IMR-90 (cell line): Measurements from ENCODE around the gene FBN3. TPM values are rescaled to one million over a fixed set of nuclear protein-coding genes. Genes with fewer than 3 reads are reported as not detected.

Experiments
- ATAC-seq: fragments of 200-7000 bp; cut with Tn5 transposase; 2 replicates; pipeline ENCODE4 v1.9.1; 2020; ENCODE audit warnings: low read depth, mild to moderate bottlenecking, moderate library complexity
- BruUV-seq: library from RNA; stranded (reverse); fragments of 400-500 nt; replicated peaks from 2 replicates; lab custom pipeline; 2021; lab: Mats Ljungman, UMichigan
- CTCF ChIA-PET: fragments of 300-600 bp; formaldehyde crosslinking; extraction: SDS; loops from one replicate; lab custom pipeline; 2021; ENCODE audit warnings: antibody characterized with exemption; lab: Yijun Ruan, JAX
- POLR2A ChIA-PET: fragments of 300-600 bp; sonication (Branson Sonifier 250); formaldehyde crosslinking; loops from one replicate; lab custom pipeline; 2022; ENCODE audit warnings: antibody characterized with exemption; ENCODE audit not compliant: unreplicated experiment; lab: Charles Lee
- DNase-seq: peaks from one replicate; pipeline ENCODE4 v3.0.0; 2013
- H2AFZ ChIP-seq: replicated peaks from 2 replicates; pipeline ENCODE3; 2013; ENCODE audit warnings: low read length, mild to moderate bottlenecking; ENCODE audit not compliant: poor library complexity
- H2AK5ac ChIP-seq: 2 replicates; pipeline ENCODE4 v1.6.1; 2013; ENCODE audit warnings: low read depth, low read length, inconsistent platforms
- H2AK9ac ChIP-seq: replicated peaks from 2 replicates; pipeline ENCODE3; 2013; ENCODE audit warnings: mild to moderate bottlenecking, low read depth, low read length, moderate library complexity; ENCODE audit not compliant: poor library complexity
- H2BK120ac ChIP-seq: 2 replicates; pipeline ENCODE4 v1.6.1; 2013; ENCODE audit warnings: low read depth, low read length, inconsistent platforms
- H2BK15ac ChIP-seq: 3 replicates; pipeline ENCODE4 v1.6.1; 2013; ENCODE audit warnings: low read depth, low read length, inconsistent platforms
- H2BK20ac ChIP-seq: 2 replicates; pipeline ENCODE4 v1.6.1; 2013; ENCODE audit warnings: low read depth, mild to moderate bottlenecking, inconsistent platforms, low read length, moderate library complexity
- H2BK5ac ChIP-seq: 2 replicates; pipeline ENCODE4 v1.6.1; 2013; ENCODE audit warnings: mild to moderate bottlenecking, low read depth, low read length, inconsistent platforms; ENCODE audit not compliant: poor library complexity, severe bottlenecking
- H3K14ac ChIP-seq: replicated peaks from 2 replicates; pipeline ENCODE4 v1.6.1; 2013; ENCODE audit warnings: low read depth, low read length, inconsistent platforms
- H3K18ac ChIP-seq: 2 replicates; pipeline ENCODE4 v1.6.1; 2013; ENCODE audit warnings: low read depth, low read length, control low read depth
- H3K23ac ChIP-seq: 2 replicates; pipeline ENCODE4 v1.6.1; 2013; ENCODE audit warnings: low read depth, low read length, inconsistent platforms
- H3K27ac ChIP-seq: 2 replicates; pipeline ENCODE4 v1.5.1; 2013; ENCODE audit warnings: mild to moderate bottlenecking, control low read depth, low read length; ENCODE audit not compliant: insufficient read depth
- H3K27me3 ChIP-seq: 2 replicates; pipeline ENCODE4 v1.6.1; 2013; ENCODE audit warnings: low read length; ENCODE audit not compliant: control insufficient read depth, insufficient read depth
- H3K36me3 ChIP-seq: 2 replicates; pipeline ENCODE4 v1.6.1; 2013; ENCODE audit warnings: low read length, mixed read lengths; ENCODE audit not compliant: control insufficient read depth, insufficient read depth
- H3K4ac ChIP-seq: 2 replicates; pipeline ENCODE4 v1.6.1; 2013; ENCODE audit warnings: low read depth, low read length, inconsistent platforms
- H3K4me1 ChIP-seq: 2 replicates; pipeline ENCODE4 v1.6.1; 2013; ENCODE audit warnings: low read length, mixed read lengths; ENCODE audit not compliant: control insufficient read depth, insufficient read depth
- H3K4me2 ChIP-seq: 2 replicates; pipeline ENCODE4 v1.6.1; 2013; ENCODE audit warnings: low read depth, mild to moderate bottlenecking, control low read depth, low read length, moderate library complexity
- H3K4me3 ChIP-seq: 2 replicates; pipeline ENCODE4 v1.5.1; 2013; ENCODE audit warnings: low read depth, mild to moderate bottlenecking, control low read depth, low read length, moderate library complexity; ENCODE audit not compliant: insufficient read depth
- H3K56ac ChIP-seq: 2 replicates; pipeline ENCODE4 v1.6.1; 2013; ENCODE audit warnings: low read length, inconsistent platforms; ENCODE audit not compliant: insufficient read depth; ENCODE audit errors: extremely low read depth
- H3K79me1 ChIP-seq, 2 experiments: 2 replicates each; pipeline ENCODE4 v1.6.1; 2013; ENCODE audit warnings: low read length in 2 of 2, inconsistent platforms in 1 of 2, low read depth in 1 of 2
- H3K9ac ChIP-seq: 2 replicates; pipeline ENCODE4 v1.6.1; 2013; ENCODE audit warnings: low read depth, low read length, control low read depth
- H3K9me1 ChIP-seq: 2 replicates; pipeline ENCODE4 v1.6.1; 2013; ENCODE audit warnings: low read length, inconsistent platforms; ENCODE audit not compliant: insufficient read depth
- H3K9me3 ChIP-seq: 2 replicates; pipeline ENCODE4 v1.6.1; 2013; ENCODE audit warnings: low read length; ENCODE audit not compliant: control insufficient read depth, insufficient read depth
- H4K20me1 ChIP-seq: 2 replicates; pipeline ENCODE4 v1.6.1; 2013; ENCODE audit warnings: low read length, inconsistent platforms; ENCODE audit not compliant: insufficient read depth
- H4K5ac ChIP-seq: 2 replicates; pipeline ENCODE4 v1.6.1; 2013; ENCODE audit warnings: mild to moderate bottlenecking, low read depth, low read length, control low read depth
- H4K8ac ChIP-seq, 2 experiments: 2 replicates each; pipeline ENCODE4 v1.6.1; 2013; ENCODE audit warnings: low read depth in 2 of 2, low read length in 2 of 2, control low read depth in 1 of 2, inconsistent platforms in 1 of 2
- H4K91ac ChIP-seq: 2 replicates; pipeline ENCODE4 v1.6.1; 2013; ENCODE audit warnings: low read depth, low read length, inconsistent platforms; ENCODE audit not compliant: insufficient read depth
- BHLHE40 ChIP-seq: fragments of 150-350 bp; IDR thresholded peaks from 2 replicates; pipeline ENCODE4 v1.6.1; 2016; ENCODE audit warnings: mild to moderate bottlenecking, low read depth, low read length
- CEBPB ChIP-seq: IDR thresholded peaks from 2 replicates; pipeline ENCODE4 v1.6.1; 2012; ENCODE audit warnings: low read depth, low read length, improper control_type of control experiment
- CTCF ChIP-seq: conservative IDR thresholded peaks from 2 replicates; pipeline ENCODE4 v1.5.1; 2012; ENCODE audit warnings: mild to moderate bottlenecking, low read depth, low read length, improper control_type of control experiment
- ELK1 ChIP-seq: fragments of 150-350 bp; IDR thresholded peaks from 2 replicates; pipeline ENCODE4 v1.6.1; 2016; ENCODE audit warnings: low read depth, mild to moderate bottlenecking, low read length, moderate library complexity, borderline replicate concordance
- FOS ChIP-seq: fragments of 150-350 bp; IDR thresholded peaks from 2 replicates; pipeline ENCODE4 v1.6.1; 2016; ENCODE audit warnings: low read depth, low read length
- MAFK ChIP-seq: IDR thresholded peaks from 2 replicates; pipeline ENCODE4 v1.6.1; 2012; ENCODE audit warnings: low read depth, low read length, improper control_type of control experiment
- NFE2L2 ChIP-seq: fragments of 150-350 bp; IDR thresholded peaks from 2 replicates; pipeline ENCODE4 v1.6.1; 2016; ENCODE audit warnings: low read depth, mild to moderate bottlenecking, low read length
- POLR2A ChIP-seq: IDR thresholded peaks from 2 replicates; pipeline ENCODE4 v1.6.1; 2012; ENCODE audit warnings: mild to moderate bottlenecking, low read depth, low read length
- RFX5 ChIP-seq: IDR thresholded peaks from 2 replicates; pipeline ENCODE4 v1.8.0; 2012; ENCODE audit warnings: low read depth, mild to moderate bottlenecking, low read length, moderate library complexity
- SMC3 ChIP-seq: fragments of 150-350 bp; IDR thresholded peaks from 2 replicates; pipeline ENCODE4 v1.6.1; 2016; ENCODE audit warnings: low read depth, mild to moderate bottlenecking, antibody characterized with exemption, low read length, moderate library complexity
- USF2 ChIP-seq: fragments of 150-350 bp; IDR thresholded peaks from 2 replicates; pipeline ENCODE4 v1.6.1; 2017; ENCODE audit warnings: mild to moderate bottlenecking, antibody characterized with exemption, low read length, low read depth
- WGBS, 2 experiments: methylation state at CpG; one replicate each; pipeline versions ENCODE4 v1.1.5 to v1.1.7; 2013; ENCODE audit warnings: missing lambda C conversion rate in 2 of 2; ENCODE audit not compliant: insufficient read length in 1 of 2; ENCODE audit errors: extremely low coverage in 2 of 2; 5-methylcytosine and 5-hydroxymethylcytosine counted together
- dilution Hi-C: fragments of 300-500 bp; cut with HindIII; formaldehyde crosslinking; loops from one replicate; pipeline ENCODE4 v1.14.3; 2018; ENCODE audit warnings: low sequenced_read_pairs; ENCODE audit not compliant: unreplicated experiment
- in situ Hi-C: fragments of 300-500 bp; cut with MboI; formaldehyde crosslinking; loops from 3 replicates; pipeline ENCODE4 v1.14.3; 2019; ENCODE audit warnings: low sequenced_read_pairs, inconsistent platforms, mixed read lengths
- intact Hi-C: fragments of 100-400 bp; cut with micrococcal nuclease; formaldehyde crosslinking; loops from 2 replicates; pipeline ENCODE4 v1.10.0; 2022
- polyA plus RNA-seq, 3 experiments: library from polyadenylated mRNA; depleted of rRNA; stranded (reverse); fragments of >200 nt; gene quantifications; 2 replicates each; pipeline ENCODE4 v1.2.3, GENCODE V29; 2012; ENCODE audit warnings: low replicate concordance in 1 of 3
- total RNA-seq: library from RNA; depleted of rRNA; stranded (reverse); fragments of >200 nt; gene quantifications from 2 replicates; pipeline ENCODE4 v1.2.3, GENCODE V29; 2012

The FBN3 gene
- total and polyA plus RNA-seq, 2 of the 4 experiments (the other 2 are of a cell fraction), result not detected

- H3K27ac ChIP-seq, result no peak overlapping the region
- ATAC-seq, result no peak
- H3K56ac ChIP-seq, result no peak overlapping the region
- H4K5ac ChIP-seq, result no peak overlapping the region
- ChIA-PET POLR2A (no interaction called here), CTCF (no interaction called here)
- H3K14ac ChIP-seq, result no peak overlapping the region
- peaks cover 2% of the 10 kb centered on the region; the same call in 1 of the 2 replicates for H3K4me1 ChIP-seq
- H3K9me3 ChIP-seq, result no peaks in the 10 kb centered on the region
- DNase-seq, result no peak
- intact Hi-C loops (no loop called here), dilution Hi-C loops (no loop called here), in situ Hi-C loops (no loop called here)
- no CpG with 5 or more reads among the region's 9 CpGs for WGBS, 2 experiments
- BruUV-seq, result no TSS peak
- no peak overlapping the region for H3K18ac ChIP-seq
- no peak overlapping the region for H4K91ac ChIP-seq
- no peaks in the 10 kb centered on the region for H3K79me1 ChIP-seq
- H3K36me3 ChIP-seq, result no peaks in the 10 kb centered on the region
- H4K20me1 ChIP-seq, result no peaks in the 10 kb centered on the region
- no peak overlapping the region for H2BK5ac ChIP-seq
- no peaks in the 10 kb centered on the region for H3K9me1 ChIP-seq
- H2BK120ac ChIP-seq, result no peak overlapping the region
- peaks cover 13% of the 10 kb centered on the region; the same call in 1 of the 2 replicates for H3K27me3 ChIP-seq
- no peak overlapping the region for H3K4me2 ChIP-seq
- H2BK20ac ChIP-seq, result no peak overlapping the region
- no peak overlapping the region for H2BK15ac ChIP-seq
- H2AK5ac ChIP-seq, result no peak overlapping the region
- H2AK9ac ChIP-seq, result no peak overlapping the region
- no peak overlapping the region for H3K4me3 ChIP-seq
- TF ChIP-seq CTCF (no peak), CEBPB (no peak), BHLHE40 (no peak), MAFK (no peak), RFX5 (no peak), NFE2L2 (no peak), USF2 (no peak), POLR2A (no peak), FOS (no peak), SMC3 (no peak), ELK1 (no peak)
- no peak overlapping the region for H3K9ac ChIP-seq
- H3K23ac ChIP-seq, result no peak overlapping the region
- no peak overlapping the region for H4K8ac ChIP-seq
- no peak overlapping the region for H2AFZ ChIP-seq
- H3K4ac ChIP-seq, result no peak overlapping the region
Measured at GRCh38 chr19:8054169-8054568, 95.2 kb downstream of the FBN3 start.
